ENCODE data around the gene PTGES3. TPM values are rescaled to one million over a fixed set of nuclear protein-coding genes. Genes with fewer than 3 reads are reported as not detected.

Gene PTGES3
- polyA plus RNA-seq, 1 donor: 349 TPM

DNA sequence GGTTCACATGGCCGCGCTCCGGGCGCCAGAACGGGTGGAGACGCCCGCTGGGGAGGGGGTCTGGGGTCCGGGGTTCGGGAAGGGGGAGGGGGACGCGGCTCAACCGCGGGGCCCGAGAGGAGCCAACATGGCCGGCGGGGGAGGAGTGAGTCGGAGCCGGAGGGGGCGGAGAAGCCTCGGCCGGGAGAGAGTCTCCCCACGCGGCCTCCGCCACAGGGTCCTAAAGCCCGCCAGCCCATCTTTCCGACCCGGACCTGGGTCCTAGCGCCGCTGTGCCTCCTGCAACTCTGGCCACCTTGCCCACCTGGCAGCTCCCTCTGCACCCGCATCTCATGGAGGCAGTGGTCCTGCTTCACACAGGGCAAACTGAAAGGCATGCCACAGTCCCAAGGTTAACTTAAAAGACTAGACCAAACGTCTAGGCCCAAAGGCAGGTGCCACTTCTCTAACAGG lies 57.9 kb downstream of the PTGES3 start, which contains the start of gene BAZ2A:
Gene BAZ2A (minus strand): TSS at position 147 of the 453 bp plus-strand sequence. CDS start 12,796 bp downstream, outside the sequence.
- peak; percentile 89 for DNase-seq

DNA sequence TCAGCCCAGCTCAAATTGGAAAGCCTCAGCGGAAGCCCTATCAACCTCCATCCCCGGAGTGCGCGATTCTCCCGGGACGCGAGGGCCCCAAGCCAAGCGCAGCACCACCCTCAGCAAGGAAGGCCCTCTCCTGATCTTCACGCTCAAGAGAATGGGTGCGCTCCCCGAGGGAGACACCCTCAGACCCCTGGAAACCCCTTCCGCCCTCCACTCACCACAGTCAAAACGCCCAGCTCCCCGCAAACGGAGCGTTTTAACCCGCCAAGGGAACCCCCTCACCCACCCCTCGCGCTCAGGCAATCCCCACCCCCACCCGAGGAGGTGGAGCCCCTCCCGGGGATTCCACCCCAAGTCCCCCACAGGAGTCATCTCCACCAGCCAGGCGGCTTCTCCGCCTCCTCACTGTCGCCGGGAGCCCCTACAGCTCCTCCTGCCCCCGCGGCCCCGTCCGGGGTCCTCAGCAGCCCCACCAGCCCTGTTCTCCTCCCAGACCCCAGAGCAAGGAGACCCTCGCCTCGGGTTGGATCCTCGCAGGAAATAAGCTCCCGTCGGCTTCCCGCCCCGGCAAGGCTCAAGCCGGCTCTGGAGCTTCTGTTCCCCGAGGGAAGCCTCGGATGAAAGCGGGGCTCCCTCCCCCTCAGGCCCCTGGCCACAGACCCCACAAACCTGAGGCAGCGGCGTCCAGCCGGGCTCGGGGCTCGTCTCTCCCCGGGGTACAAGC lies 58.5 kb downstream of the PTGES3 start:
- no peak for DNase-seq

DNA sequence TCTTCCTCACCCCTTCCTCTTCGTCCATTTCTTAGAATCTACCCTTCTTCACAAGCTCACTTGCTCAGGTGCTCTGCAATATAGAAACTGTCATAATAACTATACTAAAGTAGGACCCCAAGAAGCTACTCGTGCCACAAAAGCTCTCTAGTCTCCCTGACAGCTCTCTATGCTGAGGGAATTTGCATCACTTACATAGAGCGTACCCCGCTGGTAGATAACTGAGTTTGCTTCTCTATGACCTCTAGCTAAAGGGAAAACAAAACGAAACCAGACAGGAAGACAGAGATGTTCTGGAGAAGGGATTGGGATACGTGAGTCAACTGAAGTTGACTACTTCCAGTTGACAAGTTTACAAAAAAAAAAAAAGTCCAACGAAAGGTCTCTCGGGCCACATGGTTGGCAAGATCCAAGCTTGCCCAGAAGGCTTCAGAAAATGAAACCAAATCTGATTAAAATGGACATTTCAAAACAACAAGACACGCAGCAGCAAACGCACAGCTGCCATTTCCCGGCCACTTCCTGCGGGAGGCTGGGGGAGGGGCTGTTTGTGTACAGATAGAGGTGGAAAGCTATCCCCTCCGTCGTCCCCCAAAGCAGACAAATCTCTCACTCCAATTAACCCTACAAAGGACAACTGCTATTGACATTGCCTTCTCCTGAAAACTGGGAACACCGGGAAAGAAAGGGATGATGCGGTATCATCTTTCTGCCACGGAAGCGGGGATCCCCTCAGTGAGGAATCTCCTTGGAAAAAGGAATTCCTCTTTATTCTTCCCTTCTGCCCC lies 59.2 kb downstream of the PTGES3 start:
- no peak for DNase-seq

DNA sequence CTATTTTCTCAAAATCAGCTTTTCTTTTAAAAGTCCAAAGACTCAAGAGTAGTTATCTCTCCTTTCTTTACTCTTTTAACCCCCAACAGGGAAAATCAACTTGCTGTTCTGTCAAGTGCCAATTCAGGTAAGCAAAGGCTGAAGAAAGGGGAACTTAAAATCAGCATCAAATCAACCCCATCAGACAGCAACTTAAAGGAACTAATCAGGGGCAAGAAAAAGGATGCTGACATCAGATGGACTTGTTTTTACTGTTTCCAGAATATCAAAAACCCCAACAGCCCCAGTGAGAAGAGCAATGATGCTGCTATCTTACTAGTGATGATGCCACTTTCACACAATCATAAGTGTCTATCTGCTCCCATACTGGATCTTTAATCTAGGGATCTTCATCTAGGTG lies 61.4 kb downstream of the PTGES3 start:
- no peak for DNase-seq

DNA sequence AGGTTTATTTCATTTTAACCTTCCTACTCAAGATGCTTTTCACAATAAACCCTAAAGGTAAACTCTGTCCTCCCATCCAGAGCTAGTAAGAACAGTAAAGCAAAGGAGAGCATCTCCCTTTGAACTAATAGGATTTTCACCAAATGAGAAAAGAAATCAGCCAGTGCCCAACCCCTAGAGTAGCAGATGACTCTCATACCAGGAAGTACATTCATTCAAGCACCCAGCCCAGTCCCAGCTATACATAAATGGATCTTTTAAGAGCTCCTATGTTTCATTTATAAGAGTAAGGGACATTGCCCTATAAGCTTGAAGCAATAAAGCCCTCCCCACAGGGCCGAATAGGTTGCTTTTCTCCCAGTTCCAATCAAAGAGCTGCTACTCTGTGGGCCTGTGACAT lies 65.5 kb downstream of the PTGES3 start:
- no peak for DNase-seq

DNA sequence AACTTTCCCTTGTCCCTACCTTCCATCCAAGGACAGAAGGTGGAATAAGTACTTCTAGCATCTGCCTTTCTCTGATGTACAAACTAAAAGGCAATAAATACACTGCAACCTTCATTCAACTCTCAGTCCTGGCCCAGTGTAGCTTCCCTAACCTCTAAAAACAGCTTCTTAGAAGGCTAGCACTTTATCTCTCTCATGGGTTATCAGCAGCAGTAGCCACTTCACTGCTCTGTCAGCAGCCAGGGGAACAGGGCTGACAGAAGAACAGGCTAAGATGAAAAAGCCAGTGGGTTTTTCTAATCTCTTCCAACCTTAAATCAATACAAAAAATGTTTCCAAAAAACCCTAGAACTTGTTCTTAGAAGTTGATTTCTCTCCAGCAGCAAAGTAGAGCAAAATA lies 71.2 kb downstream of the PTGES3 start:
- no peak for DNase-seq

DNA sequence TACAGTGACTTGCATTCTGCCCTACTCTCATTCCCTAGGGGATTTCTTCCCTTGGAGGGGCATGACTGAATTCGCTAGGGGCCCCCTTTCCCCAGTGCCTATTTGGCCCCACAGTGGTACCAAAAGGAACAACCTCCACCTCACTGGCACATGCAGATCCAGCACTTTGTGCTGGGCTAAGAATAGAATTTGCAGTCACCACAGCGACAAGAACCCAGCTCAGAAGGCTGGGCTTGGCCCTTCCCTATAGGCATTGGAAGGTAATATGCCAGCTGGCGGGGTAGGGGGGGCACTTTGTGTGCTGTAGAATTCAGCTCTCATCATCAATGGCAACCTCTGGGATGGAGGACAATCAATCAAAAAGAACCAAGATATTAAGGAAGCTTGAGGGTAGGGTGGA lies 71.8 kb downstream of the PTGES3 start:
- no peak for DNase-seq

DNA sequence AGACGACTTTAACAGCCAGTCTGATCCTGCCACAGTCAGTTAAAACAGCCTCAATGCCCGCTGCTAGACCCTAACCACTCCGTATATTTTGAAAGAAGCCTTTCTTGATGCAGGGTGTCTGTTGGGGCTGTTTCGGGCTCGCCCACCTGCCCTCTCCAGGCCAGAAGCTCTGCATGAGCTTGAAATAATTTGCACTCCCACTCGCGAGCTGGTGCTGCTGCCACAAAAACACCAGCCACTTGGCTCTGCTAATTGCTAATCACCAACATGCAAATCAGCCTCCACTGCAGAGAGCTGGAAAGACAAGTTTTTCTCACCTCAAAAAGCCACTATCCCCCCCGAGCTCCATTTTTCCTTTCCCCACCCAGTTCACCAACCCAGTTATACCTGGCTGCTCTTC lies 73.5 kb downstream of the PTGES3 start:
- no peak for DNase-seq

Other genes starting within 250 kb of the PTGES3 start
- 49.1 TPM for gene TIMELESS, start 238.9 kb downstream of the PTGES3 start, polyA plus RNA-seq (ENCODE audit: insufficient read length)
- gene MIP, start 233.6 kb downstream of the PTGES3 start, polyA plus RNA-seq (ENCODE audit: insufficient read length): 0.17 TPM
- 7.2 TPM for gene SPRYD4, start 219.7 kb downstream of the PTGES3 start, polyA plus RNA-seq (ENCODE audit: insufficient read length)
- 2.7 TPM for gene GLS2, start 200.1 kb downstream of the PTGES3 start, polyA plus RNA-seq (ENCODE audit: insufficient read length)
- 36.7 TPM for gene RBMS2, start 166.5 kb downstream of the PTGES3 start, polyA plus RNA-seq (ENCODE audit: insufficient read length)
- 114 TPM for gene BAZ2A, start 58.0 kb downstream of the PTGES3 start, polyA plus RNA-seq (ENCODE audit: insufficient read length)
- gene ATP5F1B, start 42.3 kb downstream of the PTGES3 start, polyA plus RNA-seq (ENCODE audit: insufficient read length): 1,192 TPM
- gene NACA, start 37.0 kb upstream of the PTGES3 start, polyA plus RNA-seq (ENCODE audit: insufficient read length): 1,966 TPM
- 26.5 TPM for gene PRIM1, start 64.0 kb upstream of the PTGES3 start, polyA plus RNA-seq (ENCODE audit: insufficient read length)
- gene HSD17B6, start 75.0 kb upstream of the PTGES3 start, polyA plus RNA-seq (ENCODE audit: insufficient read length): 1.4 TPM
- 0.32 TPM for gene SDR9C7, start 246.1 kb upstream of the PTGES3 start, polyA plus RNA-seq (ENCODE audit: insufficient read length)